Subcutaneous abdominal adipose tissue (tissue), 5 donors: ENCODE results near the gene SPATS2.
A peak's percentile ranks its signal among the peaks of the same experiment; 100 is the strongest.

Experiments
- H3K27ac ChIP-seq: one replicate; pipeline ENCODE4 v1.7.0; 2013; ENCODE audit warnings: low read depth, mild to moderate bottlenecking, inconsistent platforms, low read length, moderate library complexity
- H3K27me3 ChIP-seq, 5 donors: one replicate each; pipeline ENCODE4 v1.7.0; 2013; ENCODE audit warnings: low read length in 5 of 5, inconsistent platforms in 1 of 5; ENCODE audit not compliant: control insufficient read depth in 5 of 5, insufficient read depth in 4 of 5
- H3K36me3 ChIP-seq, 5 donors: one replicate each; pipeline ENCODE4 v1.7.0; 2013; ENCODE audit warnings: low read length in 5 of 5; ENCODE audit not compliant: control insufficient read depth in 5 of 5, insufficient read depth in 5 of 5
- H3K4me1 ChIP-seq, 5 donors: one replicate each; pipeline ENCODE4 v1.7.0; 2013; ENCODE audit warnings: low read length in 5 of 5, mild to moderate bottlenecking in 3 of 5, moderate library complexity in 1 of 5; ENCODE audit not compliant: control insufficient read depth in 5 of 5, insufficient read depth in 5 of 5
- H3K4me3 ChIP-seq, 5 donors: one replicate each; pipeline ENCODE4 v1.7.0; 2013; ENCODE audit warnings: low read length in 5 of 5, low read depth in 1 of 5
- H3K9ac ChIP-seq, 5 donors: one replicate each; pipeline ENCODE4 v1.7.0; 2013; ENCODE audit warnings: low read length in 5 of 5, mild to moderate bottlenecking in 4 of 5, moderate library complexity in 3 of 5
- H3K9me3 ChIP-seq, 5 donors: one replicate each; pipeline ENCODE4 v1.7.0; 2013; ENCODE audit warnings: low read length in 5 of 5; ENCODE audit not compliant: control insufficient read depth in 5 of 5
- donor health status: healthy.
- donor health status: healthy.
- donor health status: healthy.
- donor health status: healthy.
- donor health status: healthy.

SPATS2 gene

DNA sequence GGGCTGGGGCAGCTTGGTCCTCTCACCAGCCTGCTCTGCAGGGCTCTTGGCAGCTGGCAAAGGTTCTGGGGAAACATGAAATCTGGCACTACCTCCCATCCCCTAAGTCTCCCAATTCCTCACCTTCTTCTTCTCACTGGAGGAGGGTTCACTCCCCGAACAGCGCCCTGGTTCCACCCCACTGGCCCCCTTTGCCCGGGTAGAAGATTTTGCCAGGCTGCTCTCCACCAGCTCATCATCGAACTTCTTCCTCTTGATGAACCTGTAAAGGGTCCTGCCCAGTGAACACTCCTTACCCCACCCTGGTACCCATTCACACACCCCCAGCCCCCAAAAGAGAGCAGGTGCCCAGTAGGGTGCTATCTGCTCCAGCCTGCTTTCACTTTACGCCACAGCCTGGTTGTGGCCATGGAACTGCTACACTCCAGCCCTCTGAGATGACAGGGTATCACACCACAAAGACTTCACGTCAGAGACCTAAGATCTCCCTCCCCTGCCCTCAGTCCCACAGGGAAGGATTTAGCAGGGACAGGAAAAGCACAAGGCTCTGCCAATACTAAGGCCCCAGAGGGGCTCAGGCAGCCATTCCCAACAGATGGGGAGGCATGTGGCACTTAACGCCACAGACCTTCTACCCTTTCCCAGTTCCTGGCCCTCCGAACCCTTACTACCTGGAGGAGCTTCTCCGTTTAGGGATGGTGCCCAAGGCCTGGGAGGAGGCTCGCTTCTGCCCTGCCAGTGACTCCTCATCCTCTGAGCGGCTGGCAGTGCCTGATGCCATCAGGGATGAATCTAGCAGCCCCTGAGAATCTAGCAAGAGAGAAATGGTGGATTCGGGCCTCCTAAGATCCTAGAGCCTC lies 198.4 kb downstream of the SPATS2 start:
- Histone ChIP-seq H3K4me1 (peaks cover 4 to 26% (median 24%) of the 10 kb centered on the region in 5 donors), H3K9me3 (no peaks in the 10 kb centered on the region), H3K27me3 (no peaks in the 10 kb centered on the region), H3K36me3 (peaks cover 4 to 52% (median 46%) of the 10 kb centered on the region in 5 donors), H3K27ac (no peak overlapping the region), H3K9ac (no peak overlapping the region), H3K4me3 (no peak overlapping the region)

GRCh38 chr12:49566361-49566760 lies 199.1 kb downstream of the SPATS2 start:
- H3K4me1 ChIP-seq = peaks cover 4 to 26% (median 24%) of the 10 kb centered on the region in 5 donors
- H3K36me3 ChIP-seq = peaks cover 4 to 44% (median 38%) of the 10 kb centered on the region in 5 donors
- H3K4me3 ChIP-seq = no peak overlapping the region

GRCh38 chr12:49567302-49567610 lies 200.0 kb downstream of the SPATS2 start:
- Histone ChIP-seq H3K27ac (peak overlapping the region; percentile 97), H3K4me1 (peaks cover 4 to 26% (median 24%) of the 10 kb centered on the region in 5 donors), H3K9me3 (no peaks in the 10 kb centered on the region), H3K36me3 (peaks cover 4 to 35% (median 31%) of the 10 kb centered on the region in 5 donors), H3K4me3 (peak overlapping the region; percentile 77 to 100 (median 97)), H3K9ac (peak overlapping the region; percentile 69 to 97 (median 95)), H3K27me3 (no peaks in the 10 kb centered on the region)

More at GRCh38 chr12:49566361-49566760, 199.1 kb downstream of the SPATS2 start:
- no peaks in the 10 kb centered on the region for H3K27me3 ChIP-seq
- H3K9me3 ChIP-seq = no peaks in the 10 kb centered on the region
- H3K9ac ChIP-seq = peak overlapping the region in 3 of 5 donors; percentile 23 to 97 (median 94)
- H3K27ac ChIP-seq = no peak overlapping the region

DNA sequence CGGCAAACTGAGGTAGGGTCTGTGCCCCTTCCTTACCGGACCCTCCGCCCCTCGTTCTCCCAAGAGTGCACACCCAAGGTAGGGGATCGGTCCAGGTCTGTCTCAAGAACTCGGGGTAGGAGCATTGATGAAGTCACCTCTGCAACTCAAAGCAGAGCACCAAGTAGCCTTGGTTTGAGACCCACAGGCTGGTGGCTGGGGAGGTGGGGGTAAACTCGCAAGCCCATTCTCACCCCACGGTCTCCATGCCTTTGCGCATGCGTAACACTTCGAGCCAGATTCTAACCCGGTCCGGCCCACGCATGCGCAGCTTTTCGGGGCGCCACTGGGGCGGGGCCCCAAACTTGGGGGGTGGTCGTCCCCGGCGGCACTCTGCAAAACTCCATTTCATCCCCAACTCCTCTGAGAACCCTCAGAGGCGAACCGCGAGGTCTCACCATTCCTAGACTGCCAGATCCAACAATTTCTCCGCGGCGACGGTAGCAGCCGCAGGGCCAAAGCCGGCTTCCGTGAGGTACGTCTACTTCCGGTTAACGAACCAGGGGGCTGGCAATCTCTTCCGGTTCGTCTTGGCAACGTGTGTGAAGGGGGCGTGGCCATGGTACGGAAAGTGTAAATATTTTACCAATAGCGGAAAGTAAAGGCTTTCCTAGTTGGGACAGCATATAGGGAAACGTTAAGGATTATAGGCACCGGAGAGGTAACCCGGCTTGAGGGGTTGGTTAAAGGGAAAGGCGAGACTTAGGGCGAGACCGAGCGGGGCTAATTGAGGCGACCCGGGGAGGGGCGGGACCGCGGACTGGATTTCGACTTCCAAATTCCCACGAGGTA lies 200.6 kb downstream of the SPATS2 start, which contains the start of gene MCRS1:
MCRS1 (minus strand) TSS at position 532 of the 831 bp plus-strand sequence. CDS start 1,411 bp downstream, outside the sequence.
- Histone ChIP-seq H3K9ac (peak within 1 kb of the TSS; percentile 94 to 98 (median 97)), H3K27me3 (no peaks in the 10 kb centered on the region), H3K4me1 (peaks cover 4 to 26% (median 24%) of the 10 kb centered on the region in 5 donors), H3K9me3 (no peaks in the 10 kb centered on the region), H3K36me3 (peaks cover 0 to 30% (median 26%) of the 10 kb centered on the region in 5 donors), H3K4me3 (peak within 1 kb of the TSS; percentile 77 to 100 (median 97)), H3K27ac (peak within 1 kb of the TSS; percentile 97)

- H3K4me1 ChIP-seq = peaks cover 4 to 26% (median 24%) of the 10 kb centered on the region in 5 donors
- no peaks in the 10 kb centered on the region for H3K9me3 ChIP-seq
These were observed 201.3 kb downstream of the SPATS2 start for GRCh38 chr12:49568442-49569162.

More at GRCh38 chr12:49568442-49569162, 201.3 kb downstream of the SPATS2 start:
- Histone ChIP-seq H3K27ac (peak overlapping the region; percentile 97), H3K27me3 (no peaks in the 10 kb centered on the region), H3K4me3 (peak overlapping the region; percentile 77 to 100 (median 97)), H3K36me3 (peaks cover 0 to 22% (median 18%) of the 10 kb centered on the region in 5 donors), H3K9ac (peak overlapping the region; percentile 94 to 98 (median 97))
